MM.1S (cell line): Measurements from ENCODE around the gene TIGAR.

Experiments
- DNase-seq: peaks from one replicate; pipeline ENCODE4 v3.0.0-alpha.2; 2015
- H2AFZ ChIP-seq: fragments of 300-600 bp; sonication (generic); 2 replicates; pipeline ENCODE4 v1.6.0; 2016; ENCODE audit warnings: antibody characterized with exemption, low read length
- H3F3A ChIP-seq: fragments of 300-600 bp; sonication (generic); 2 replicates; pipeline ENCODE4 v1.6.1; 2016; ENCODE audit warnings: mild to moderate bottlenecking, antibody characterized with exemption, low read length, moderate library complexity, mixed read lengths; ENCODE audit not compliant: insufficient read depth
- H3K27ac ChIP-seq: fragments of 300-600 bp; sonication (generic); 2 replicates; pipeline ENCODE4 v1.5.1; 2016; ENCODE audit warnings: mild to moderate bottlenecking, low read length
- H3K27me3 ChIP-seq: fragments of 300-600 bp; sonication (generic); replicated peaks from 2 replicates; pipeline ENCODE4 v1.6.0; 2016; ENCODE audit warnings: low read length; ENCODE audit not compliant: insufficient read depth
- H3K36me3 ChIP-seq: fragments of 300-600 bp; sonication (generic); replicated peaks from 2 replicates; pipeline ENCODE4 v1.6.1; 2016; ENCODE audit warnings: mild to moderate bottlenecking, low read length, mixed read lengths; ENCODE audit not compliant: insufficient read depth
- H3K4me1 ChIP-seq: fragments of 300-600 bp; sonication (generic); 2 replicates; pipeline ENCODE4 v1.6.1; 2016; ENCODE audit warnings: low read length, mixed read lengths
- H3K4me2 ChIP-seq: fragments of 300-600 bp; sonication (generic); 2 replicates; pipeline ENCODE4 v1.6.0; 2016; ENCODE audit warnings: low read depth, low read length
- H3K4me3 ChIP-seq: fragments of 300-600 bp; sonication (generic); 2 replicates; pipeline ENCODE4 v1.5.1; 2016; ENCODE audit warnings: low read length, mixed read lengths
- H3K79me2 ChIP-seq: fragments of 300-600 bp; sonication (generic); 2 replicates; pipeline ENCODE4 v1.6.1; 2016; ENCODE audit warnings: mixed run types, low read length, mixed read lengths
- H3K9ac ChIP-seq: fragments of 300-600 bp; sonication (generic); 2 replicates; pipeline ENCODE4 v1.6.1; 2016; ENCODE audit warnings: low read length, mixed read lengths
- H3K9me2 ChIP-seq: fragments of 300-600 bp; sonication (generic); replicated peaks from 2 replicates; pipeline ENCODE4 v1.6.1; 2016; ENCODE audit warnings: mild to moderate bottlenecking, low read length, mixed read lengths; ENCODE audit not compliant: insufficient read depth
- H3K9me3 ChIP-seq: fragments of 300-600 bp; sonication (generic); replicated peaks from 2 replicates; pipeline ENCODE4 v1.6.1; 2016; ENCODE audit warnings: mild to moderate bottlenecking, low read length, mixed read lengths; ENCODE audit not compliant: insufficient read depth
- H4K20me1 ChIP-seq: fragments of 300-600 bp; sonication (generic); 2 replicates; pipeline ENCODE4 v1.6.1; 2016; ENCODE audit warnings: mild to moderate bottlenecking, low read length, moderate library complexity, mixed read lengths; ENCODE audit not compliant: insufficient read depth
- CTCF ChIP-seq: fragments of 300-600 bp; sonication (generic); IDR thresholded peaks from 2 replicates; pipeline ENCODE4 v1.5.1; 2016; ENCODE audit warnings: antibody characterized with exemption, low read length, mixed read lengths
- EZH2 ChIP-seq: fragments of 300-600 bp; sonication (generic); optimal IDR thresholded peaks from 2 replicates; pipeline ENCODE3; 2017; ENCODE audit warnings: low read depth, mild to moderate bottlenecking, antibody characterized with exemption, low read length, mixed read lengths
- EZH2phosphoT487 ChIP-seq: fragments of 300-600 bp; sonication (generic); IDR thresholded peaks from 2 replicates; pipeline ENCODE4 v1.6.1; 2018; ENCODE audit warnings: antibody characterized with exemption, low read length

Gene TIGAR

GRCh38 chr12:4402996-4403395 is 82.0 kb downstream of the TIGAR start:
- Histone ChIP-seq H3K36me3 (no peaks in the 10 kb centered on the region), H3K4me2 (no peak overlapping the region), H3K4me3 (no peak overlapping the region), H3K79me2 (no peaks in the 10 kb centered on the region), H3K9ac (no peak overlapping the region), H3K9me2 (no peaks in the 10 kb centered on the region), H3K27ac (no peak overlapping the region), H3K4me1 (no peaks in the 10 kb centered on the region), H4K20me1 (no peaks in the 10 kb centered on the region), H2AFZ (no peak overlapping the region), H3F3A (no peaks in the 10 kb centered on the region), H3K9me3 (no peaks in the 10 kb centered on the region), H3K27me3 (no peaks in the 10 kb centered on the region)
- TF ChIP-seq EZH2, result no peak
- no peak for TF ChIP-seq CTCF
- TF ChIP-seq EZH2phosphoT487, result no peak
- no peak for DNase-seq
